ENCODE data around the gene SHISA4. TPM values are rescaled to one million over a fixed set of nuclear protein-coding genes. Genes with fewer than 3 reads are reported as not detected.

The SHISA4 gene
- polyA plus RNA-seq, 3 donors = 1.5 to 3.1 (median 2.3) TPM

DNA sequence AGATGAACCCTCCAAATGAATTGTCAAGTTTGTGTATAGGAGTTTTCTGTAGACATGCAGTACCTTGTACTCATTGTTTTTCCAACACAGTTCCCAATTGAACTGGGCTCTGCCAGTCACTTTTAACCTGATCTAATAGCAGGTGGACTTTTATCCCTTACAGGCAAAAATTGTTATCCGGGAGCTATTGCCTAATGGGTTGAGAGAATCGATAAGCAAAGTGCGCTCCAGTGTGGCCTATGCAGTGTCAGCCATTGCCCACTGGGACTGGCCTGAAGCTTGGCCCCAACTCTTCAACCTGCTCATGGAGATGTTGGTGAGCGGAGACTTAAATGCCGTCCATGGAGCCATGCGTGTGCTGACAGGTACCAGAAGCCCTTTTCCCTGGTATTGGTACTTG lies 40.5 kb upstream of the SHISA4 start:
- Mint-ChIP-seq H3K4me3 (no peak overlapping the region), H3K9me3 (no peaks in the 10 kb centered on the region), H3K4me1 (no peaks in the 10 kb centered on the region), H3K36me3 (peaks cover 45 to 63% of the 10 kb centered on the region in 2 donors), H3K27me3 (ENCODE audit: low read depth in 3 of 3) (no peaks in the 10 kb centered on the region), H3K27ac (no peak overlapping the region)
- Histone ChIP-seq H3K79me2 (ENCODE audit: insufficient read depth, low read length) (peaks cover 53% of the 10 kb centered on the region), H3K4me3 (replicated peaks in 1 of 3; ENCODE audit: low read depth in 2 of 3, low read length in 3 of 3) (no peak overlapping the region), H3K27me3 (ENCODE audit: control insufficient read depth in 2 of 2, insufficient read depth in 2 of 2, low read length in 2 of 2) (no peaks in the 10 kb centered on the region), H3K4me2 (replicated peaks; ENCODE audit: extremely low read depth, low read length, poor library complexity, severe bottlenecking) (no peak overlapping the region), H4K20me1 (ENCODE audit: insufficient read depth, low read length) (peaks cover 12% of the 10 kb centered on the region), H3K36me3 (replicated peaks in 1 of 2; ENCODE audit: control insufficient read depth in 1 of 2, insufficient read depth in 2 of 2, low read length in 2 of 2) (peaks cover 58 to 67% of the 10 kb centered on the region in 2 donors), H3K9ac (ENCODE audit: insufficient read depth, low read length, poor library complexity, severe bottlenecking) (no peak overlapping the region), H2AFZ (ENCODE audit: insufficient read depth, low read depth, low read length, poor library complexity, severe bottlenecking) (no peak overlapping the region), H3K4me1 (ENCODE audit: control insufficient read depth in 1 of 2, insufficient read depth in 2 of 2, low read length in 2 of 2) (peaks cover 0 to 1% of the 10 kb centered on the region in 2 donors), H3K9me3 (replicated peaks in 1 of 2; ENCODE audit: control insufficient read depth in 1 of 2, insufficient read depth in 1 of 2, low read length in 2 of 2) (no peaks in the 10 kb centered on the region), H3K27ac (ENCODE audit: low read depth in 1 of 2, low read length in 2 of 2) (no peak overlapping the region)
- intact Hi-C loops (cut with micrococcal nuclease) = no loop called here
- no peak for DNase-seq
- TF ChIP-seq, protein P1, sequence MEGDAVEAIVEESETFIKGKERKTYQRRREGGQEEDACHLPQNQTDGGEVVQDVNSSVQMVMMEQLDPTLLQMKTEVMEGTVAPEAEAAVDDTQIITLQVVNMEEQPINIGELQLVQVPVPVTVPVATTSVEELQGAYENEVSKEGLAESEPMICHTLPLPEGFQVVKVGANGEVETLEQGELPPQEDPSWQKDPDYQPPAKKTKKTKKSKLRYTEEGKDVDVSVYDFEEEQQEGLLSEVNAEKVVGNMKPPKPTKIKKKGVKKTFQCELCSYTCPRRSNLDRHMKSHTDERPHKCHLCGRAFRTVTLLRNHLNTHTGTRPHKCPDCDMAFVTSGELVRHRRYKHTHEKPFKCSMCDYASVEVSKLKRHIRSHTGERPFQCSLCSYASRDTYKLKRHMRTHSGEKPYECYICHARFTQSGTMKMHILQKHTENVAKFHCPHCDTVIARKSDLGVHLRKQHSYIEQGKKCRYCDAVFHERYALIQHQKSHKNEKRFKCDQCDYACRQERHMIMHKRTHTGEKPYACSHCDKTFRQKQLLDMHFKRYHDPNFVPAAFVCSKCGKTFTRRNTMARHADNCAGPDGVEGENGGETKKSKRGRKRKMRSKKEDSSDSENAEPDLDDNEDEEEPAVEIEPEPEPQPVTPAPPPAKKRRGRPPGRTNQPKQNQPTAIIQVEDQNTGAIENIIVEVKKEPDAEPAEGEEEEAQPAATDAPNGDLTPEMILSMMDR (IDR thresholded peaks at IDR 0.05) = no peak
- WGBS (ENCODE audit: insufficient coverage) = 100% methylated on average over 4 of the region's 6 CpGs

DNA sequence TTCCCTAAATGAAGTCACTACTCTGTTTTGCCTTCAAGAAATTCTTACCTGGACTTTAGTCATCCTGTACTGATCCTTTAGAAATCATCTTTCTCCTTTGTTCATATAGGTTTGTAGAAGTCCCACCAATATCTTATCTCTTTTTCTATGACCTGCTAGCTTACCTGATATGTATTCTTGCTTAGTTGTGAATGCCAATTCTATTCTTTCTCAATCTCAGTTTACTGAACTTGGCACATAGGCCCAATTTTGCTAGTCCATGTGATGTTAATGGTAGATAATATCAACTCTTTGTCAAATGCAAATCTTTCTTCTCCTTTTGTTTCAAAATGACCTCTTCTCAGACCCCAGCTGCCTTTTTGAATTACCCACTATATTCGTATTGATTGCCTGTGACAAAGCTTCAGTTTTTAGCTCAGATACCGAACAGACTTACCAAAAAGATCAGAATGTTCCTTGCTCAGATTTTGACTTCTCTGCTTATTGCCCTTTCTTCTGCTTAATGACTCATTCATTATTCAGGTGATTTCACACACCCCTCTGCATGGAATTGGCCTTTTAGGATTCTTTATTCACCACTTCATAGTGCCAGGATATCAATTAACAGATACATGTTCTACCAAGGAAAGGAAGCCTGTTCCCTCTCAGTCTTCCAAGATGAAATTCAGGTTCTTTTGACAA lies 39.2 kb upstream of the SHISA4 start:
- Mint-ChIP-seq H3K27ac (no peak overlapping the region), H3K27me3 (ENCODE audit: low read depth in 3 of 3) (no peaks in the 10 kb centered on the region), H3K4me1 (no peaks in the 10 kb centered on the region), H3K36me3 (peaks cover 58 to 74% of the 10 kb centered on the region in 2 donors), H3K4me3 (no peak overlapping the region), H3K9me3 (no peaks in the 10 kb centered on the region)
- no peak overlapping the region for H2AFZ ChIP-seq (ENCODE audit: insufficient read depth, low read depth, low read length, poor library complexity, severe bottlenecking)
- peaks cover 69 to 79% of the 10 kb centered on the region in 2 donors for H3K36me3 ChIP-seq (replicated peaks in 1 of 2; ENCODE audit: control insufficient read depth in 1 of 2, insufficient read depth in 2 of 2, low read length in 2 of 2)
- TF ChIP-seq, protein P1 (IDR thresholded peaks at IDR 0.05) = no peak
- 100% methylated on average over 2 of the region's 2 CpGs for WGBS (ENCODE audit: insufficient coverage)
- peaks cover 40% of the 10 kb centered on the region for H3K79me2 ChIP-seq (ENCODE audit: insufficient read depth, low read length)
- no peak overlapping the region for H3K4me2 ChIP-seq (replicated peaks; ENCODE audit: extremely low read depth, low read length, poor library complexity, severe bottlenecking)
- no peak for DNase-seq
- H3K4me3 ChIP-seq (replicated peaks in 1 of 3; ENCODE audit: low read depth in 2 of 3, low read length in 3 of 3) = no peak overlapping the region
- intact Hi-C loops (cut with micrococcal nuclease) = no loop called here
- H3K9ac ChIP-seq (ENCODE audit: insufficient read depth, low read length, poor library complexity, severe bottlenecking) = no peak overlapping the region
- H4K20me1 ChIP-seq (ENCODE audit: insufficient read depth, low read length) = peaks cover 7% of the 10 kb centered on the region
- H3K9me3 ChIP-seq (replicated peaks in 1 of 2; ENCODE audit: control insufficient read depth in 1 of 2, insufficient read depth in 1 of 2, low read length in 2 of 2) = no peaks in the 10 kb centered on the region
- no peak overlapping the region for H3K27ac ChIP-seq (ENCODE audit: low read depth in 1 of 2, low read length in 2 of 2)
- no peaks in the 10 kb centered on the region for H3K27me3 ChIP-seq (ENCODE audit: control insufficient read depth in 2 of 2, insufficient read depth in 2 of 2, low read length in 2 of 2)
- no peaks in the 10 kb centered on the region for H3K4me1 ChIP-seq (ENCODE audit: control insufficient read depth in 1 of 2, insufficient read depth in 2 of 2, low read length in 2 of 2)
